ENCODE measurements around the gene ROBO1. TPM values are rescaled to one million over a fixed set of nuclear protein-coding genes. Genes with fewer than 3 reads are reported as not detected.
A peak's percentile ranks its signal among the peaks of the same experiment; 100 is the strongest.

ROBO1 gene
- total RNA-seq, 1 experiment from 2014 or later = 35.5 TPM

GRCh38 chr3:79015854-79016253 lies 751.9 kb downstream of the ROBO1 start:
- Histone ChIP-seq H4K20me1 (ENCODE audit: low read length) (0 out of 2 replicates have a peak, but pooled peaks cover 4% of the 10 kb centered on the region), H3K36me3 (ENCODE audit: low read depth, low read length) (no peaks in the 10 kb centered on the region), H3K4me2 (ENCODE audit: low read length) (peak overlapping the region; percentile 91), H3K9ac (ENCODE audit: low read length) (no peak overlapping the region), H2AFZ (ENCODE audit: low read length) (no peak overlapping the region), H3K9me3 (ENCODE audit: low read length) (no peaks in the 10 kb centered on the region), H3K9me2 (replicated peaks; ENCODE audit: low read length) (no peaks in the 10 kb centered on the region), H3K4me3 (ENCODE audit: low read length) (peak overlapping the region; percentile 86), H3K79me2 (ENCODE audit: low read length) (peaks cover 35% of the 10 kb centered on the region), H3F3A (ENCODE audit: low read length, unreplicated experiment) (no peaks in the 10 kb centered on the region), H3K4me1 (ENCODE audit: insufficient read depth, low read length) (peaks cover 19% of the 10 kb centered on the region), H3K27me3 (ENCODE audit: low read length) (no peaks in the 10 kb centered on the region), H3K27ac (ENCODE audit: low read length) (no peak overlapping the region)
- TF ChIP-seq, protein P1, sequence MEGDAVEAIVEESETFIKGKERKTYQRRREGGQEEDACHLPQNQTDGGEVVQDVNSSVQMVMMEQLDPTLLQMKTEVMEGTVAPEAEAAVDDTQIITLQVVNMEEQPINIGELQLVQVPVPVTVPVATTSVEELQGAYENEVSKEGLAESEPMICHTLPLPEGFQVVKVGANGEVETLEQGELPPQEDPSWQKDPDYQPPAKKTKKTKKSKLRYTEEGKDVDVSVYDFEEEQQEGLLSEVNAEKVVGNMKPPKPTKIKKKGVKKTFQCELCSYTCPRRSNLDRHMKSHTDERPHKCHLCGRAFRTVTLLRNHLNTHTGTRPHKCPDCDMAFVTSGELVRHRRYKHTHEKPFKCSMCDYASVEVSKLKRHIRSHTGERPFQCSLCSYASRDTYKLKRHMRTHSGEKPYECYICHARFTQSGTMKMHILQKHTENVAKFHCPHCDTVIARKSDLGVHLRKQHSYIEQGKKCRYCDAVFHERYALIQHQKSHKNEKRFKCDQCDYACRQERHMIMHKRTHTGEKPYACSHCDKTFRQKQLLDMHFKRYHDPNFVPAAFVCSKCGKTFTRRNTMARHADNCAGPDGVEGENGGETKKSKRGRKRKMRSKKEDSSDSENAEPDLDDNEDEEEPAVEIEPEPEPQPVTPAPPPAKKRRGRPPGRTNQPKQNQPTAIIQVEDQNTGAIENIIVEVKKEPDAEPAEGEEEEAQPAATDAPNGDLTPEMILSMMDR (conservative IDR thresholded peaks at IDR 0.05; ENCODE audit: low read depth, low read length) = no peak
- TF ChIP-seq EZH2 (IDR thresholded peaks at IDR 0.05; ENCODE audit: low read length, unreplicated experiment) (no peak), EZH2phosphoT487 (IDR thresholded peaks at IDR 0.05; ENCODE audit: borderline replicate concordance, low read length) (no peak)
- ATAC-seq = no peak
- ChIA-PET POLR2A (ENCODE audit: unreplicated experiment) (no interaction called here), CTCF (no interaction called here)
- no peak for DNase-seq
- no TSS peak for BruUV-seq (replicated peaks)
- intact Hi-C loops (cut with micrococcal nuclease) = loop anchor here (5.0 to 10.0 kb wide), 3 partner anchors 249 to 761 kb away; no protein-coding TSS in a partner anchor

DNA sequence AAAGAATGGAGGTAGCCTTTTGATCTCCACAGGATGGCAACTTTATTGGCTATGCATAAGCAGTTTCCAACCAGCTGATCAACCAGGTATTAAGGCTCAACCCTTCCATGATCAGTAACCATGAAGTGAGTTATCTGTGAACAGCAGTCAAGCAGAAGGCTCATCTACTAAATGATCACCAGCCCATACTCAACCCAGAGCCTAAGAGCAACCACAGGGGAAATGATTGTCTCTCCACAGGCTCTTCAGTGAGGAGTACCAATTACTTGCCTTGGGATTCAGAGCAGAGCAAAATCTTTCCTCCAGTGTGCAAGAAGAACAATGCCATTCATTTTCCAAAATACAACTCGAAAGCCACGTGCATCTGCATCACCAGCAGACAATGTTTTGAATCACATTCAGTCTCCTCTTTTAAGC lies 754.8 kb downstream of the ROBO1 start:
- Histone ChIP-seq H3F3A (ENCODE audit: low read length, unreplicated experiment) (no peaks in the 10 kb centered on the region), H2AFZ (ENCODE audit: low read length) (no peak overlapping the region), H3K27me3 (ENCODE audit: low read length) (no peaks in the 10 kb centered on the region), H4K20me1 (ENCODE audit: low read length) (0 out of 2 replicates have a peak, but pooled peaks cover 4% of the 10 kb centered on the region), H3K9ac (ENCODE audit: low read length) (no peak overlapping the region), H3K27ac (ENCODE audit: low read length) (no peak overlapping the region), H3K4me2 (ENCODE audit: low read length) (no peak overlapping the region), H3K9me2 (replicated peaks; ENCODE audit: low read length) (no peaks in the 10 kb centered on the region), H3K36me3 (ENCODE audit: low read depth, low read length) (no peaks in the 10 kb centered on the region), H3K9me3 (ENCODE audit: low read length) (no peaks in the 10 kb centered on the region), H3K79me2 (ENCODE audit: low read length) (peaks cover 29% of the 10 kb centered on the region), H3K4me1 (ENCODE audit: insufficient read depth, low read length) (peaks cover 12% of the 10 kb centered on the region), H3K4me3 (ENCODE audit: low read length) (no peak overlapping the region)
- ChIA-PET CTCF (no interaction called here), POLR2A (ENCODE audit: unreplicated experiment) (no interaction called here)
- ATAC-seq (no peak), DNase-seq (no peak)
- BruUV-seq (replicated peaks) = no TSS peak
- intact Hi-C loops (cut with micrococcal nuclease) = loop anchor here (10.0 kb wide), 1 partner anchor 758 kb away; no protein-coding TSS in a partner anchor
- TF ChIP-seq EZH2phosphoT487 (IDR thresholded peaks at IDR 0.05; ENCODE audit: borderline replicate concordance, low read length) = no peak
- TF ChIP-seq EZH2 (IDR thresholded peaks at IDR 0.05; ENCODE audit: low read length, unreplicated experiment) = no peak
- TF ChIP-seq, protein P1 (conservative IDR thresholded peaks at IDR 0.05; ENCODE audit: low read depth, low read length) = no peak

GRCh38 chr3:79012530-79012913 lies 755.3 kb downstream of the ROBO1 start:
- ATAC-seq = no peak

More at GRCh38 chr3:79012530-79012913, 755.3 kb downstream of the ROBO1 start:
- ChIA-PET CTCF (interaction anchor here (0.6 kb wide), 1 partner anchor 19 kb away, joined by 3 read pairs; no protein-coding TSS in a partner anchor), POLR2A (ENCODE audit: unreplicated experiment) (no interaction called here)
- Histone ChIP-seq H3K4me3 (ENCODE audit: low read length) (no peak overlapping the region), H4K20me1 (ENCODE audit: low read length) (0 out of 2 replicates have a peak, but pooled peaks cover 4% of the 10 kb centered on the region), H3K79me2 (ENCODE audit: low read length) (peaks cover 25% of the 10 kb centered on the region), H3K9me3 (ENCODE audit: low read length) (no peaks in the 10 kb centered on the region), H3K27me3 (ENCODE audit: low read length) (no peaks in the 10 kb centered on the region), H3K27ac (ENCODE audit: low read length) (no peak overlapping the region), H2AFZ (ENCODE audit: low read length) (no peak overlapping the region), H3F3A (ENCODE audit: low read length, unreplicated experiment) (no peaks in the 10 kb centered on the region), H3K4me2 (ENCODE audit: low read length) (no peak overlapping the region), H3K9me2 (replicated peaks; ENCODE audit: low read length) (no peaks in the 10 kb centered on the region), H3K9ac (ENCODE audit: low read length) (no peak overlapping the region), H3K36me3 (ENCODE audit: low read depth, low read length) (no peaks in the 10 kb centered on the region), H3K4me1 (ENCODE audit: insufficient read depth, low read length) (peaks cover 12% of the 10 kb centered on the region)
- TF ChIP-seq, protein P1 (conservative IDR thresholded peaks at IDR 0.05; ENCODE audit: low read depth, low read length) = no peak
- TF ChIP-seq EZH2 (IDR thresholded peaks at IDR 0.05; ENCODE audit: low read length, unreplicated experiment) (no peak), EZH2phosphoT487 (IDR thresholded peaks at IDR 0.05; ENCODE audit: borderline replicate concordance, low read length) (no peak)
- intact Hi-C loops (cut with micrococcal nuclease) = loop anchor here (10.0 kb wide), 1 partner anchor 758 kb away; no protein-coding TSS in a partner anchor
- no peak for DNase-seq
- no TSS peak for BruUV-seq (replicated peaks)

Measured in PC-3 (cell line).